ENCODE results near the gene ITPR1.

Gene ITPR1

DNA sequence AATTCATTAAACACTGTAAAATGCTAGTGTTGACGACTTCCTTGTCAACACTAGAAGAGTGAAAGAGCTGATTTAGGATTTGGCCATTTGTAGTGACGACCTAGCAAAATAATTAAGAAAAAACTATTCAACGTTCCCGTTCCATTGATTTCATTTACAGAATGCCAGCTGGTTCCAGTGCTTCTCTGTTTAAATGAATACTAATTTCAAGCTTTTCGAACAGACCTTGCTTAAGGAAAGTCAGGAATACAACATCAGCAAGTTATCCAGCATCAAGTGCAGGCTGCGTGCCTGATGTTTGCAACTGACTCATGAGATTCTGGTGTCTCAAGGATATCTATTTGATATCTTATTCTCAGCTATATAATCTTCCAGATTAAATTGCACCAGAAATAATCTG lies 387.7 kb downstream of the ITPR1 start:
- DNase-seq: no peak

DNA sequence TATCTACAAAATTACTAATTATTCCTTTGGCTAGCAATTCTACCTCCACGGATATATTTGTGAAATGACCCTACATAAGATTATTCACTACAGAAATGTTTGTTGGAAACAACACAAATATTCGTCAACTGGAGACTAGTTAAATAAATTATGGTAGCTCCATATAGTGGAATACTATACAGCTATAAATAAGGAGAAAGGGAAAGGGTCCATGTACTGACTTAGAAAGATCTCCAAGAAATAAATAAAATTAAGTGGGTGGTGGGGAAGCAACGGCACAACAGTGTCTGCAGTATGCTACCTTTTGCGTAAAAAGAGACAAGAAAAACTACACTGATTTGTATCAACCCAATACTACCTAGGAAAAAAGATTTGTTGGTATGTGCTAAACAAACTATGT lies 389.4 kb downstream of the ITPR1 start:
- no peak for DNase-seq

DNA sequence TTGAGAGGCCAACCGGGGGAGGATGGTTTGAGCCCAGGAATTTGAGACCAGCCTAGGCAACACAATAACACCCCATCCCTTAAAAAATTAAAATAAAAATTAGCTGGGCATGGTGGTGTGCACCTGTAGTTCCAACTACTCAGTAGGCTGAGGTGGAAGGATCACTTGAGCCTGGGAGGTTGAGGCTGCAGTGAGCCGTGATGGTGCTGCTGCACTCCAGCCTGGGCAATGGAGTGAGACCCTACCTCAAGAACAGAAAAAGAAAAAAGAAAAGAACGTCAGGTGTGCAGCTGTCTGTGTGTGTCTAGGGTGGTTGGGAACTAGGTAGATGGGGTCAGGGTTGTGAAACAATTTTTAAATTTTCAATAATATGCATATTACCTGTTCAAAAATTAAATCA lies 389.9 kb downstream of the ITPR1 start:
- no peak for DNase-seq

DNA sequence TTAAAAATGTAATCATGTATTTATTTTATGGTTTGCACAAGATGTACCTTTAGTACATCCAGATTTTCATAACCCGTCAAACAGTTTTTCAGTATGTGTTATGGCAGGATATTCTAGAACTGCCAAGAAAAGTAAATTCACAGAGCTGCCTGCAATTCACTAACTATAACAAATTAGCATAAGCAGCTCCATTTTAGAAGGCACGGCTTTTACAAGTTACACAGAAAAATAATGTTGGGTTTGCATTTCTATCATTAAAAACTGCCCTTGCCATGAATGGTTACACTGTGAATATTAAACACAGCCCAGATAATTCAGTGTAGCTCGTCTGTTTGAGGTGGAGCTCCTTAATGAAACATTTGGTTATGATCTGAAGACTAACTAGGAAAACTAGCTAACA lies 391.7 kb downstream of the ITPR1 start:
- no peak for DNase-seq

DNA sequence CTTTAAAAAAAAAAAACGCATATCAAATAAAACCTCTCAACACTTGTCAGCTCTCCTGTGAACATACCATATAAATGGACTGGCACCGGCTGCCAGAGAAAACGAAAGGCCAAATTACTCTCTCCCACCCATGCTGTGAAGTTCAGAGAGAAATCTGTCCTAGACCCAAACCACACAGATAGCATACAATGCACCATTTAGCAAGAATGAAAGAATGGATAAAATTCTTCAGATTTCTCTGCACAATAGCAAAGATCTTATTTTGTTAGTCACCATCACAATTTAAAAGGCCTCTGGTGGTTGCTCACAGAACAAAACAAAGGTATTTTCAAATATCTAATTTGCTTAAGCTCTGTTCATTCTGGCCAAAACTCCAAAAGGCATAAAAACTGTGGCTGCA lies 392.2 kb downstream of the ITPR1 start:
- no peak for DNase-seq

DNA sequence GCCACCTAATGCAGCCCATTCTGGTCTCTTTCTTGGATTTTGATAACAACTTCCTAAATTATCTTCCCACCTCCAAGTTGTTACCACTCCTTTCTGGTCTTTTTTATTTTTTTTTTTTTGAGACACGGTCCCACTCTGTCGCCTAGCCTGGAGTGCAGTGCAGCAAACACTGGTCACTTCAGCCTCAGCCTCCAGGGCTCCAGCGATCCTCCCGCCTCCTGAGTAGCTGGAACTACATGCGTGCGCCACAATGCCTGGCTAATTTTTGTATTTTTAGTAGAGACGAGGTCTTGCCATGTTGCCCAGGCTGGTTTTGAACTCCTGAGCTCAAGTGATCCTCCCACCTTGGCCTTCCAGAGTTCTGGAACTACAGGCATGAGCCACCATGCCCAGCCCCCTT lies 393.3 kb downstream of the ITPR1 start:
- no peak for DNase-seq

DNA sequence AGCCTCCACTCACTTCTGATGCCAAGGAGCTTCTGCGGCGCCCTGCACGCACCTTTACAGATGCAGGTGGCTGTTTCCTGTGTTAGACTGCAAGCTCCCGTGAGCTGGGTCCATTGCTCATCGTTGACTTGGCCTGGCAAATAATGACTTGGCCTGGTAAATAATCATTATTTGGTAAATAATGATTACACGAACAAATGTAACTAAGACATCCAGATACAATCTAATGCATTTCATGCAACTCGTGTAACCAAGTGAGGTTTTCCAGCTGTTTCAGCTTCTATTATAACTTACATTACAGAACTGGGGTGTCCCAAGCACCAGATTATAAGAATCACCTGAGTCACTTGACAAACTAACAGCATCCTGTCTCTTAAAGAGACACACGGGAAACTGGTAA lies 394.0 kb downstream of the ITPR1 start:
- DNase-seq: no peak

DNA sequence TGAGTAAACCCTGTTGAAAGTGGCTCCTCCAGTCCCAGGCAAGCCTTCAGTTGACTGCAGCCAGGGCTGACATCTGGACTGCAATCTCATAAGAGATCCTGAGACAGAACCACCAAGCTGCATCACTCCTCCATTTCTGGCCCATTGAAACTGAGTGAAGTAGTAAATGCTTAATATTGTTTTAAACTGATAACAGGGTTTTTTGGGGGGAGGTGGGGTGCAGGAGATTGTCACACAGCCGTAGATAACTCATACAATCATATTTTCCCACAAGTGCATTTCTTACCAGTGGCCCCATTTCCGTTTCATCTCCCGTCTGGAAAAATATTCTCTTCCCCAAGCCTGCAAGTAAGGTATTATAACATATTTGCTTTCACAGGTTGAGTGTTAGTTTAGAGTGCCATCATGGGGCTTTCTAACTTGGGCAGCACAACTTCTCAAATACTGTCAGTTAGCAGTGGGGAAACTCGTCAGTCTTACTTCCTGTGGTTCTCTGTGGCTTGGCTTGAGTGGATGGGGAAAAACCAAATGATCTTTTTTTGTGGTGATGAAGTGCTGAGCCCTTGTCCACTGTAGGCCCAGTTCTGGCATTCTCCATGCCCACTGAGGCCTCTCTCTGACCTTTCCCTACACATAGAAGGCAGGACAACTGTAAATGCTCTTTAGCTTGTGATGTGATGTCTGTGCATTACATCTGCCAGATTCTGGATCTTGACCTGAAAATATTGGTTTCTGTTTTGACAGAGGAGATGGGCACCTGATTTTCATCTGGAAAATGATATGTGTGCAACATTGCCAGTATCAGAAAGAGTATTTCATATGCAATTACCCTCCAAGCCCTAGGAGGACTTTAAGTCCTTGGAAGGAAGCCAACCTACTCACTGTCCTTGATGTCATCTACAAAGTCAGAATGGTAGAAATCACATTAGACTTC lies 396.0 kb downstream of the ITPR1 start:
- no peak for DNase-seq

DNA sequence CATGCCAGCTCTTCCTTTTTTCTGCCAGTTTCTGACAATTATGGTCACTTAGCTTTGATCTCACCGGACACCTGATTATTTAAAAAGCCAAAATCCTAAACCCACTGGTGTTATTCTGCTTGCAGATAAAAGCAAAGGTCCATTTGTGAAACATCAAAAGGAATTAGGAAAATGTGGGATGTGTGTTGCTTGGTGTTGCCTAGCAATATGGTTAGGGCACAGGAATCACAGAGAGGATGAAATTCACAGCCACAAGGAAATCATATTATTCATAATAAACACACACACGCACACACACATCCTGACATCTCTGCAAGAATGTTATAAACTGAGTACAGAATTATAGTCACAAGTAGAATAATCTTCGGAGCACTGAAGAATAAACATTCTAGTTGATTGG lies 396.7 kb downstream of the ITPR1 start:
- no peak for DNase-seq

DNA sequence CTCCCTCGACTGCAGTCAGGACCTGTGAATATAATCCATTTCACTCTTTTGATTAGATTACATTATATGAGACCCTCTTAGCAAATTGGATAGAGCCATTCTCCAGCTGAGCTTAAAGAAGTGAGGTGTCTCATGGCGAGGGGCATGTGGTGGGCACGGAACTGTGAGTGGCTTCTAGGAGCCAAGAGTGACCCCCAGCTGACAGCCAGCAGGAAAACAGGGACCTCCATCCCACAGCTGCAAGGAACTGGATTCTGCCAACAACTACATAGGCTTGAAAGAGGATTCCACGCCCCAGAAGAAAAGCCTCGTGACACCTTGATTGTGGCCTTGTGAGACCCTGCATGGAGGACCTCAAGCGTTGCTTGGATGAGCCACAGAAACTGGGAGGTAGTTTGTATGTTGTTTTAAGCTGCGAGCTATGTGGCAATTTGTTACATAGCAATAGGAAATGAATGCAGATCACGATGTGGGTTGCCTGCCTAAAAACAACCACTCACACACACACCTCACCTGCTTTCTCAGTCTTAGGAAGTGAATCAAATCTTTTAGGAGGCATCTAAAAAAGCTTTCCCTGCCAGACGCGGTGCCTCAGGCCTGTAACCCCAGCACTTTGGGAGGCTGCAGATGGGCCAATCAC lies 401.9 kb downstream of the ITPR1 start:
- DNase-seq: no peak

DNA sequence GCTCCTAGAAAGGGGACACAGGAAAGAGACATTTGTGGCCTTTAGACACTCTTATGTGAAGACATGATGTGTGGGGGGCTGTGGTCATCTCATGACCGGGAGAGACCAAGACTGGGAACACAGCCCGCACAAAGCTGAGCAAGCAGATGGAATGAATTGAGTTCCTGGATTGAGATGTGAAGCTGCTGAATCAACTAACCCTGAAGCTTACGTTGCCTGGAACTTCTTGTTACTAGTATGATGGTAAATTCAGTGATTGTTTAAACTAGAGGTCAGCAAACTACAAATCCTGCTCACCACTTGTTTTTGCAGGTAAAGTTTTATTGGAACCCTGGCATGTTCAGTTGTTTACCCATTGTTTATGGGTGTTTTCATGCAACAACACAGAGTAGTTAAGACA lies 402.7 kb downstream of the ITPR1 start:
- no peak for DNase-seq
